Ascending aorta (tissue), 2 donors: ENCODE results near the gene RNF5. TPM values are rescaled to one million over a fixed set of nuclear protein-coding genes. Genes with fewer than 3 reads are reported as not detected.

Experiments
- DNase-seq, 2 donors: peaks; one replicate each; pipeline ENCODE4 v3.0.0-alpha.2; 2019; ENCODE audit warnings: low spot score in 2 of 2
- H3K27ac ChIP-seq, 2 donors: fragments of 200-600 bp; sonication (generic); one replicate each; pipeline ENCODE4 v1.5.1; 2016 to 2017; ENCODE audit warnings: mild to moderate bottlenecking in 1 of 2
- H3K27me3 ChIP-seq: fragments of 200-600 bp; sonication (generic); one replicate; pipeline ENCODE4 v1.5.1; 2017
- H3K36me3 ChIP-seq, 2 donors: fragments of 200-600 bp; sonication (generic); one replicate each; pipeline ENCODE4 v1.5.1; 2016
- H3K4me1 ChIP-seq, 2 donors: fragments of 200-600 bp; sonication (generic); one replicate each; pipeline ENCODE4 v1.5.1; 2016 to 2017; ENCODE audit warnings: mild to moderate bottlenecking in 1 of 2
- H3K4me3 ChIP-seq, 2 donors: fragments of 200-600 bp; sonication (generic); one replicate each; pipeline ENCODE4 v1.5.1; 2016 to 2017; ENCODE audit warnings: mild to moderate bottlenecking in 1 of 2
- H3K9me3 ChIP-seq, 2 donors: fragments of 200-600 bp; sonication (generic); one replicate each; pipeline ENCODE4 v1.5.1; 2016
- CTCF ChIP-seq, 3 experiments: fragments of 200-600 bp in 2 of 3; fragments of 450-650 bp in 1 of 3; sonication (generic) in 2 of 3; IDR thresholded peaks; one replicate each; pipeline ENCODE4 v1.5.1; 2016 to 2019; ENCODE audit warnings: antibody characterized with exemption in 3 of 3, mild to moderate bottlenecking in 1 of 3, moderate library complexity in 1 of 3
- intact Hi-C: fragments of 100-400 bp; cut with DNase I; formaldehyde crosslinking; loops from one replicate; pipeline ENCODE4 v1.15.1; 2023
- total RNA-seq: library from RNA; depleted of rRNA; stranded (reverse); fragments of >200 nt; gene quantifications from one replicate; pipeline ENCODE4 v1.1.0, GENCODE V29; 2016

RNF5 gene
- total RNA-seq, 1 donor from 2014 or later = 73.0 TPM

- no peak for DNase-seq
- Histone ChIP-seq H3K36me3 (peaks cover 18 to 19% of the 10 kb centered on the region in 2 donors), H3K27me3 (no peaks in the 10 kb centered on the region), H3K27ac (peak overlapping the region; percentile 80 to 99), H3K4me3 (peak overlapping the region; percentile 67 to 98), H3K4me1 (peaks cover 5 to 25% of the 10 kb centered on the region in 2 donors), H3K9me3 (no peaks in the 10 kb centered on the region)
- TF ChIP-seq CTCF (IDR thresholded peaks at IDR 0.05) = no peak
- intact Hi-C loops = loop anchor here (10.0 kb wide), 1 partner anchor 644 kb away; the partner anchor contains the start of genes ATP6V1G2, DDX39B and NFKBIL1
These were observed 10.3 kb downstream of the RNF5 start for GRCh38 chr6:32188381-32189068.

GRCh38 chr6:32189069-32189741, 11.0 kb downstream of the RNF5 start:
- Histone ChIP-seq H3K36me3 (peaks cover 18 to 19% of the 10 kb centered on the region in 2 donors), H3K4me3 (peak overlapping the region; percentile 67 to 98), H3K27me3 (no peaks in the 10 kb centered on the region), H3K9me3 (no peaks in the 10 kb centered on the region), H3K4me1 (peaks cover 5 to 25% of the 10 kb centered on the region in 2 donors), H3K27ac (peak overlapping the region; percentile 80 to 99)
- intact Hi-C loops = loop anchor here (10.0 kb wide), 1 partner anchor 644 kb away; the partner anchor contains the start of genes ATP6V1G2, DDX39B and NFKBIL1
- TF ChIP-seq CTCF (IDR thresholded peaks at IDR 0.05) = no peak
- no peak for DNase-seq

GRCh38 chr6:32189742-32190053, 11.5 kb downstream of the RNF5 start:
- Histone ChIP-seq H3K36me3 (peaks cover 18 to 19% of the 10 kb centered on the region in 2 donors), H3K27me3 (no peaks in the 10 kb centered on the region), H3K4me3 (peak overlapping the region; percentile 67 to 98), H3K9me3 (no peaks in the 10 kb centered on the region), H3K27ac (peak overlapping the region; percentile 80 to 99), H3K4me1 (peaks cover 5 to 25% of the 10 kb centered on the region in 2 donors)
- TF ChIP-seq CTCF (IDR thresholded peaks at IDR 0.05) = no peak
- no peak for DNase-seq
- intact Hi-C loops = loop anchor here (1.0 to 10.0 kb wide), 2 partner anchors 11 to 645 kb away; partner anchors contain the start of genes ATP6V1G2, DDX39B, NFKBIL1 and RNF5

- Histone ChIP-seq H3K27ac (peak within 1 kb of the TSS; percentile 80 to 99), H3K4me3 (peak within 1 kb of the TSS; percentile 67 to 98), H3K9me3 (no peaks in the 10 kb centered on the region), H3K4me1 (peaks cover 5 to 25% of the 10 kb centered on the region in 2 donors), H3K36me3 (peaks cover 18 to 19% of the 10 kb centered on the region in 2 donors), H3K27me3 (no peaks in the 10 kb centered on the region)
- intact Hi-C loops = loop anchor here (1.0 kb wide), 1 partner anchor 12 kb away; the partner anchor contains the start of gene RNF5
- peak; percentile 66 to 93 for DNase-seq
- TF ChIP-seq CTCF (IDR thresholded peaks at IDR 0.05) = no peak
These were observed 12.0 kb downstream of the RNF5 start, which contains the start of gene PBX2 for GRCh38 chr6:32190054-32190851. Gene PBX2 (minus strand): TSS chr6:32190202. CDS start chr6:32189915, 287 bp downstream.
